Fibroblast of lung (primary cell): ENCODE results near the gene PTPRQ.

Experiments used
- EZH2 ChIP-seq: IDR thresholded peaks from 2 replicates; pipeline ENCODE4 v1.5.1; 2012; ENCODE audit warnings: low read length, control low read depth, mild to moderate bottlenecking; ENCODE audit errors: missing control alignments
- TF ChIP-seq, protein P1 (sequence below), 2 donors: IDR thresholded peaks in 1 of 2; conservative IDR thresholded peaks in 1 of 2; 1 replicate in 1 of 2; 2 replicates in 1 of 2; pipeline ENCODE4 v1.5.1; 2011 to 2012; ENCODE audit warnings: low read length in 2 of 2, control low read depth in 1 of 2, inconsistent platforms in 1 of 2, low read depth in 1 of 2, mild to moderate bottlenecking in 1 of 2

DNA sequence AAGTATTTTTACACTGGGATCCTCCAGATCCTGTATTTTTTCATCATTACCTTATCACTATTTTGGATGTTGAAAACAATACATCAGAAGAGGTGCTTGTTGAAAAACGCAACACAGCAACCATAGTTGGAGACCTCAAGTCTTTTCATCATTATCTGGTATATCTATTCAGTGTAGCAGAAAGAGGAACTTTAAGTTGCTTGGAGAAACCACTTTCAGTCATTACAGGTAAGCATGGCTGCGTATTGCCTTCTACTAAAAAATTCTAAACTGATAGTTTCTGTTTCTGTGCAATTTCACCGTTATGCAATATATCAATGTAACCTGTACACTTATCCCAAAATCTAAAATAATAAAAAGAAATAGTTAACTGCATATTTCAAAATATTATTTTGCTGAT is 32.2 kb upstream of the PTPRQ start:
- TF ChIP-seq, protein P1, sequence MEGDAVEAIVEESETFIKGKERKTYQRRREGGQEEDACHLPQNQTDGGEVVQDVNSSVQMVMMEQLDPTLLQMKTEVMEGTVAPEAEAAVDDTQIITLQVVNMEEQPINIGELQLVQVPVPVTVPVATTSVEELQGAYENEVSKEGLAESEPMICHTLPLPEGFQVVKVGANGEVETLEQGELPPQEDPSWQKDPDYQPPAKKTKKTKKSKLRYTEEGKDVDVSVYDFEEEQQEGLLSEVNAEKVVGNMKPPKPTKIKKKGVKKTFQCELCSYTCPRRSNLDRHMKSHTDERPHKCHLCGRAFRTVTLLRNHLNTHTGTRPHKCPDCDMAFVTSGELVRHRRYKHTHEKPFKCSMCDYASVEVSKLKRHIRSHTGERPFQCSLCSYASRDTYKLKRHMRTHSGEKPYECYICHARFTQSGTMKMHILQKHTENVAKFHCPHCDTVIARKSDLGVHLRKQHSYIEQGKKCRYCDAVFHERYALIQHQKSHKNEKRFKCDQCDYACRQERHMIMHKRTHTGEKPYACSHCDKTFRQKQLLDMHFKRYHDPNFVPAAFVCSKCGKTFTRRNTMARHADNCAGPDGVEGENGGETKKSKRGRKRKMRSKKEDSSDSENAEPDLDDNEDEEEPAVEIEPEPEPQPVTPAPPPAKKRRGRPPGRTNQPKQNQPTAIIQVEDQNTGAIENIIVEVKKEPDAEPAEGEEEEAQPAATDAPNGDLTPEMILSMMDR (conservative IDR thresholded peaks at IDR 0.05 in 1 of 2, IDR thresholded peaks at IDR 0.05 in 1 of 2; ENCODE audit: low read depth in 1 of 2, low read length in 2 of 2) = no peak
- no peak for TF ChIP-seq EZH2
